ENCODE data around the gene EPHB1. TPM values are rescaled to one million over a fixed set of nuclear protein-coding genes. Genes with fewer than 3 reads are reported as not detected.

The EPHB1 gene
- total RNA-seq, 1 experiment from 2014 or later, result 0.86 TPM

DNA sequence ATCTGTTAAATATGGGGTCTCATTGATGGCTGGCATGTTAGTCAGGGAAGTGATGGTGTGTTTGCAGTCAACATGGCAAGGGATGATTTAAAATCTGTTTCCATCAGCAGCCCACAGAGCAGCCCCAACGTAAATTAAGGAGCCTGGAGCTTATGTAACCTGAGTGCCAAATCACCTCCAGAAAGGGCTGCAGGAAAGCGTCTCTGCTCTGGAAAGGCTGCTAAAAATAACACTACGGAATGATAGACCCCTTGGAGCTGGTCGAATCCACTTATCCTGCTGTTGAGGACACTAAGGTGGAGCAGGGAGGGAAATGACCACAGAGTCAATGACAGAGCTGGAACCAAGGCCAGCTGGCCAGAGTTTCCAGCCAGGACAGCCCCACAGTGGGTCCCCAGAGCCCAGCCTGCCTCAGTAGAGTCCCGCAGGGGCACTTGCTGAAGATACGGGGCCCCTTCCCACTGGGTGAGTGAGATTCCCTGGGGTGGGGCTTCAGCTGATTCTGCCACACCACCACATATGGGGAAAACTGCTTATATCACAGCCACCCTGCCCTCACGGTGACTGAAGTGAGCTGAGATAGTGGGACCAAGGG lies 63.5 kb downstream of the EPHB1 start:
- no peak for ATAC-seq
- RAD21 ChIA-PET (ENCODE audit: low non-redundant PET in 1 of 2, low total read pairs in 2 of 2, uncharacterized antibody in 2 of 2, unreplicated experiment in 2 of 2), result no interaction called here
- DNase-seq (ENCODE audit: low read depth, low spot score), result no peak

More for the DNA sequence above, 63.5 kb downstream of the EPHB1 start:
- Histone ChIP-seq H3K27me3 (ENCODE audit: insufficient read depth, low read length) (peaks cover 46% of the 10 kb centered on the region), H2AFZ (ENCODE audit: low read depth, low read length, poor library complexity, severe bottlenecking) (no peak overlapping the region), H3K4me2 (ENCODE audit: low read length) (no peak overlapping the region), H4K20me1 (ENCODE audit: insufficient read depth) (no peaks in the 10 kb centered on the region), H3K9ac (ENCODE audit: low read length) (no peak overlapping the region), H3K27ac (ENCODE audit: low read depth, low read length) (no peak overlapping the region), H3K9me3 (ENCODE audit: control insufficient read depth in 1 of 2, insufficient read depth in 1 of 2, low read depth in 1 of 2, low read length in 2 of 2) (no peaks in the 10 kb centered on the region), H3K9me2 (ENCODE audit: insufficient read depth) (no peaks in the 10 kb centered on the region), H3K4me3 (replicated peaks in 1 of 2; ENCODE audit: low read depth in 1 of 2, low read length in 2 of 2) (no peak overlapping the region), H3K4me1 (ENCODE audit: control insufficient read depth in 1 of 2, insufficient read depth in 2 of 2, low read length in 2 of 2) (no peaks in the 10 kb centered on the region), H3K36me3 (ENCODE audit: control insufficient read depth in 1 of 2, insufficient read depth in 2 of 2, low read length in 2 of 2) (no peaks in the 10 kb centered on the region), H3K79me2 (ENCODE audit: insufficient read depth, low read length) (no peaks in the 10 kb centered on the region)
- intact Hi-C loops (cut with micrococcal nuclease), result no loop called here
- TF ChIP-seq FOSL1 (IDR thresholded peaks at IDR 0.05; ENCODE audit: low read depth) (no peak), ZBTB33 (IDR thresholded peaks at IDR 0.05; ENCODE audit: extremely low read depth, insufficient replicate concordance, low read length) (no peak), EZH2phosphoT487 (IDR thresholded peaks at IDR 0.05; ENCODE audit: borderline replicate concordance) (no peak)
- TF ChIP-seq, protein P1, sequence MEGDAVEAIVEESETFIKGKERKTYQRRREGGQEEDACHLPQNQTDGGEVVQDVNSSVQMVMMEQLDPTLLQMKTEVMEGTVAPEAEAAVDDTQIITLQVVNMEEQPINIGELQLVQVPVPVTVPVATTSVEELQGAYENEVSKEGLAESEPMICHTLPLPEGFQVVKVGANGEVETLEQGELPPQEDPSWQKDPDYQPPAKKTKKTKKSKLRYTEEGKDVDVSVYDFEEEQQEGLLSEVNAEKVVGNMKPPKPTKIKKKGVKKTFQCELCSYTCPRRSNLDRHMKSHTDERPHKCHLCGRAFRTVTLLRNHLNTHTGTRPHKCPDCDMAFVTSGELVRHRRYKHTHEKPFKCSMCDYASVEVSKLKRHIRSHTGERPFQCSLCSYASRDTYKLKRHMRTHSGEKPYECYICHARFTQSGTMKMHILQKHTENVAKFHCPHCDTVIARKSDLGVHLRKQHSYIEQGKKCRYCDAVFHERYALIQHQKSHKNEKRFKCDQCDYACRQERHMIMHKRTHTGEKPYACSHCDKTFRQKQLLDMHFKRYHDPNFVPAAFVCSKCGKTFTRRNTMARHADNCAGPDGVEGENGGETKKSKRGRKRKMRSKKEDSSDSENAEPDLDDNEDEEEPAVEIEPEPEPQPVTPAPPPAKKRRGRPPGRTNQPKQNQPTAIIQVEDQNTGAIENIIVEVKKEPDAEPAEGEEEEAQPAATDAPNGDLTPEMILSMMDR (IDR thresholded peaks at IDR 0.05 in 2 of 3, conservative IDR thresholded peaks at IDR 0.05 in 1 of 3; ENCODE audit: borderline replicate concordance in 1 of 3, insufficient read depth in 1 of 3, low read depth in 2 of 3, low read length in 2 of 3), result no peak
- ChIA-PET POLR2A (no interaction called here), CTCF (no interaction called here)
- BruUV-seq (replicated peaks), result no TSS peak

All from HCT116 (cell line).